ENCODE measurements around the gene HLF. TPM values are rescaled to one million over a fixed set of nuclear protein-coding genes. Genes with fewer than 3 reads are reported as not detected.

Gene HLF
- total and polyA plus RNA-seq, 9 donors: 28.0 to 106 (median 40.8) TPM

DNA sequence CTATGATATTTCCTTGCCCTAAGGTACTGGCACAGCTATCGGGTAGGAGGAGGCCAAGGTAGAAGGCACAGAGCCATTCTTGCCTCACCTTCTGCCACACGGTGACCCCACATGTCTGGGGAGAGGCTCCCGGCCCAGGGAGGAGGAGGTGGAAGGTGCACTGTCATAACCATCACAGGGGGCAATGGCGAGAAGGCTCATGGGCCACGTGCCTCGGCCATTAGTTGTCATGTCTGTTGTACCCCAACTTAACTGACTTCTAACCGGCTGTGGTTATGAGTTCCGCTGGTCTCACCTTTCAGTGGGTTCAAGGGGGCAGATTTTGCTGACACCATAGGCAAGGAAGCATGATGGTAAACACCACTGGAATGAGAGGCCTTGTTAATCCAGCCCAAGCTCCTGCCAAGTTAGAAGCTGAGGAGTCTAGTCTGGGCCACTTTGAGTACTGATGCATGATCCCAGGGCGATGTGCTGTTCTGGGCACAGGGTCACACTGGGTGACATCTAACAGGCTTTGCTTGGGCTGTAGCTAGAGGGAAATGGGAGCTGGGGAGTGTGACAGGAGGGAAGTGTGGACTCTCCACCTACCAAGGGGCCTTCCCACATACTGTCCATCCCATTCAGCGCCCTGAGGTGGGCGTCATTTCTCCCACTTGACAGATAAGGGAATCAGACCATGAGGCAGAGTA, 39.6 kb downstream of the HLF start:
- WGBS, 3 donors: 82 to 96% (median 89%) methylated on average over 10 to 11 of the region's 11 CpGs
- intact Hi-C loops (cut with DNase I): loop anchor here in 1 of 4 donors (5.0 kb wide), 1 partner anchor 42 kb away; the partner anchor contains the start of gene HLF
- Histone ChIP-seq H3K4me3 (no peak overlapping the region), H3K4me1 (ENCODE audit: insufficient read depth) (peaks cover 3% of the 10 kb centered on the region), H3K36me3 (no peaks in the 10 kb centered on the region), H3K27me3 (no peaks in the 10 kb centered on the region), H3K9me3 (no peaks in the 10 kb centered on the region), H3K27ac (no peak overlapping the region)
- DNase-seq: no peak
- TF ChIP-seq POLR2A (IDR thresholded peaks at IDR 0.05): no peak
- no peak for TF ChIP-seq CTCF (IDR thresholded peaks at IDR 0.05)
- TF ChIP-seq EP300 (IDR thresholded peaks at IDR 0.05): no peak

- intact Hi-C loops (cut with DNase I): no loop called here
- H3K4me1 ChIP-seq (ENCODE audit: insufficient read depth): peaks cover 3% of the 10 kb centered on the region
- no peak overlapping the region for H3K27ac ChIP-seq
- WGBS, 3 donors: 87 to 93% (median 89%) methylated on average over 6 of the region's 6 CpGs
- DNase-seq: no peak
- no peaks in the 10 kb centered on the region for H3K36me3 ChIP-seq
- no peaks in the 10 kb centered on the region for H3K9me3 ChIP-seq
- TF ChIP-seq CTCF (IDR thresholded peaks at IDR 0.05) (no peak), POLR2A (IDR thresholded peaks at IDR 0.05) (no peak), EP300 (IDR thresholded peaks at IDR 0.05) (no peak)
- no peak overlapping the region for H3K4me3 ChIP-seq
- H3K27me3 ChIP-seq: no peaks in the 10 kb centered on the region
These were observed 40.7 kb downstream of the HLF start for GRCh38 chr17:55305321-55306087.

GRCh38 chr17:55307879-55308278, 43.1 kb downstream of the HLF start:
- no peak overlapping the region for H3K4me3 ChIP-seq
- H3K36me3 ChIP-seq: no peaks in the 10 kb centered on the region
- no peaks in the 10 kb centered on the region for H3K27me3 ChIP-seq
- intact Hi-C loops (cut with DNase I): no loop called here
- TF ChIP-seq POLR2A (IDR thresholded peaks at IDR 0.05) (no peak), EP300 (IDR thresholded peaks at IDR 0.05) (no peak), CTCF (IDR thresholded peaks at IDR 0.05) (no peak)
- no peak for DNase-seq
- WGBS, 3 donors: 91 to 93% (median 92%) methylated on average over 7 of the region's 7 CpGs
- H3K27ac ChIP-seq: no peak overlapping the region
- H3K4me1 ChIP-seq (ENCODE audit: insufficient read depth): no peaks in the 10 kb centered on the region
- H3K9me3 ChIP-seq: no peaks in the 10 kb centered on the region

- no peaks in the 10 kb centered on the region for H3K4me1 ChIP-seq (ENCODE audit: insufficient read depth)
- no peaks in the 10 kb centered on the region for H3K36me3 ChIP-seq
- intact Hi-C loops (cut with DNase I): no loop called here
- H3K9me3 ChIP-seq: no peaks in the 10 kb centered on the region
- TF ChIP-seq POLR2A (IDR thresholded peaks at IDR 0.05) (no peak), CTCF (IDR thresholded peaks at IDR 0.05) (no peak), EP300 (IDR thresholded peaks at IDR 0.05) (no peak)
- H3K4me3 ChIP-seq: no peak overlapping the region
- WGBS, 3 donors: 90 to 93% (median 92%) methylated on average over 9 of the region's 9 CpGs
- H3K27ac ChIP-seq: no peak overlapping the region
- no peak for DNase-seq
- H3K27me3 ChIP-seq: no peaks in the 10 kb centered on the region
These were observed 44.0 kb downstream of the HLF start for GRCh38 chr17:55308613-55309391.

Measured in ovary (tissue), 9 donors.